Endothelial cell of umbilical vein (primary cell): Measurements from ENCODE around the gene CDC42BPB. TPM values are rescaled to one million over a fixed set of nuclear protein-coding genes. Genes with fewer than 3 reads are reported as not detected.

Experiments used
- BruUV-seq: library from RNA; stranded (reverse); fragments of 400-500 nt; replicated peaks from 2 replicates; lab custom pipeline; 2021; lab: Mats Ljungman, UMichigan
- CTCF ChIA-PET: fragments of 300-600, 350-600 bp; sonication (Branson Sonifier 250); formaldehyde crosslinking; loops from one replicate; lab custom pipeline; 2021; ENCODE audit warnings: antibody characterized with exemption, inconsistent platforms; lab: Charles Lee
- POLR2A ChIA-PET: fragments of 300-600, 350-600 bp; sonication (Branson Sonifier 250); formaldehyde crosslinking; loops from one replicate; lab custom pipeline; 2021; ENCODE audit warnings: antibody characterized with exemption, inconsistent platforms; lab: Charles Lee
- DNase-seq: peaks from one replicate; pipeline ENCODE4 v3.0.0-alpha.2; 2011; ENCODE audit warnings: low read depth, low spot score
- FAIRE-seq: peaks from 2 replicates; lab custom pipeline; 2011; peaks lifted over from hg19 to GRCh38; lab: Jason Lieb, UNC
- H2AFZ ChIP-seq: 2 replicates; pipeline ENCODE4 v1.6.0; 2012; ENCODE audit warnings: low read depth, low read length, control low read depth, inconsistent platforms
- H3K27ac ChIP-seq: 2 replicates; pipeline ENCODE4 v1.5.1; 2011; ENCODE audit warnings: low read depth, mild to moderate bottlenecking, control low read depth, low read length, moderate library complexity; ENCODE audit not compliant: insufficient read depth
- H3K27me3 ChIP-seq, 2 experiments: 2 replicates each; pipeline versions ENCODE4 v1.6.0 to v1.6.1; 2011; ENCODE audit warnings: low read length in 2 of 2, mixed read lengths in 1 of 2; ENCODE audit not compliant: control insufficient read depth in 2 of 2, insufficient read depth in 2 of 2
- H3K36me3 ChIP-seq, 2 experiments: 2 replicates in 1 of 2; 3 replicates in 1 of 2; pipeline ENCODE4 v1.5.1; 2011; ENCODE audit warnings: low read length in 2 of 2, mild to moderate bottlenecking in 1 of 2, moderate library complexity in 1 of 2; ENCODE audit not compliant: control insufficient read depth in 2 of 2, insufficient read depth in 2 of 2; ENCODE audit errors: extremely low read depth in 1 of 2
- H3K4me1 ChIP-seq: 3 replicates; pipeline ENCODE4 v1.5.1; 2011; ENCODE audit warnings: mild to moderate bottlenecking, low read length; ENCODE audit not compliant: control insufficient read depth, insufficient read depth; ENCODE audit errors: extremely low read depth
- H3K4me2 ChIP-seq: 2 replicates; pipeline ENCODE4 v1.6.1; 2011; ENCODE audit warnings: low read length, control low read depth, mixed read lengths; ENCODE audit not compliant: insufficient read depth
- H3K4me3 ChIP-seq, 3 experiments: fragments of 200-600 bp in 1 of 3; sonication (generic), shearing (Covaris generic) in 1 of 3; replicated peaks in 1 of 3; 2 replicates each; pipeline ENCODE4 v1.5.1; 2011 to 2016; ENCODE audit warnings: control low read depth in 3 of 3, low read length in 3 of 3, mild to moderate bottlenecking in 2 of 3, inconsistent platforms in 1 of 3, low read depth in 1 of 3, moderate library complexity in 1 of 3; ENCODE audit not compliant: insufficient read depth in 1 of 3
- H3K79me2 ChIP-seq: 2 replicates; pipeline ENCODE4 v1.6.0; 2012; ENCODE audit warnings: low read length, inconsistent platforms; ENCODE audit not compliant: control insufficient read depth, insufficient read depth
- H3K9ac ChIP-seq: replicated peaks from 2 replicates; pipeline ENCODE3; 2011; ENCODE audit warnings: low read length, control low read depth; ENCODE audit not compliant: insufficient read depth; ENCODE audit errors: extremely low read depth
- H3K9me1 ChIP-seq: replicated peaks from 3 replicates; pipeline ENCODE4 v1.6.0; 2011; ENCODE audit warnings: mild to moderate bottlenecking, low read length; ENCODE audit not compliant: control insufficient read depth, insufficient read depth; ENCODE audit errors: extremely low read depth
- H3K9me3 ChIP-seq: replicated peaks from 2 replicates; pipeline ENCODE4 v1.5.1; 2012; ENCODE audit warnings: low read length, inconsistent platforms; ENCODE audit not compliant: control insufficient read depth, insufficient read depth
- H4K20me1 ChIP-seq: replicated peaks from 2 replicates; pipeline ENCODE3; 2011; ENCODE audit warnings: mild to moderate bottlenecking, low read length; ENCODE audit not compliant: control insufficient read depth, insufficient read depth; ENCODE audit errors: extremely low read depth
- EZH2 ChIP-seq: IDR thresholded peaks from 2 replicates; pipeline ENCODE4 v1.6.1; 2012; ENCODE audit warnings: borderline replicate concordance, low read depth, mild to moderate bottlenecking, moderate library complexity, low read length, inconsistent platforms; ENCODE audit not compliant: severe bottlenecking
- FOS ChIP-seq: IDR thresholded peaks from 2 replicates; pipeline ENCODE4 v1.6.1; 2011; ENCODE audit warnings: mild to moderate bottlenecking, low read length, moderate library complexity, borderline replicate concordance; ENCODE audit not compliant: insufficient read depth
- GATA2 ChIP-seq: IDR thresholded peaks from 2 replicates; pipeline ENCODE4 v1.7.0; 2011; ENCODE audit warnings: low read depth, mild to moderate bottlenecking, moderate library complexity, mixed read lengths, low read length; ENCODE audit not compliant: insufficient read length, insufficient read depth
- JUN ChIP-seq: IDR thresholded peaks from 2 replicates; pipeline ENCODE4 v1.6.1; 2011; ENCODE audit warnings: borderline replicate concordance, low read depth; ENCODE audit not compliant: insufficient read length, insufficient read depth
- MYC ChIP-seq: IDR thresholded peaks from one replicate; pipeline ENCODE4 v1.6.1; 2011; ENCODE audit warnings: mild to moderate bottlenecking, low read depth, low read length
- POLR2A ChIP-seq: IDR thresholded peaks from 2 replicates; pipeline ENCODE4 v1.6.1; 2012; ENCODE audit warnings: low read depth, mild to moderate bottlenecking, control low read depth, low read length
- POLR2AphosphoS5 ChIP-seq: IDR thresholded peaks from 2 replicates; pipeline ENCODE4 v1.6.1; 2012; ENCODE audit warnings: low read depth, mild to moderate bottlenecking, control low read depth, low read length, moderate library complexity; ENCODE audit not compliant: insufficient read depth
- dilution Hi-C: fragments of 300-500 bp; cut with MboI; formaldehyde crosslinking; loops from one replicate; pipeline ENCODE4 v1.15.0; 2019; ENCODE audit warnings: low sequenced_read_pairs; ENCODE audit not compliant: extremely low pct_ligation_motif_present
- intact Hi-C: fragments of 100-400 bp; cut with micrococcal nuclease; formaldehyde crosslinking; loops from one replicate; pipeline ENCODE4 v1.10.0; 2022
- polyA plus RNA-seq, 4 experiments: library from polyadenylated mRNA; depleted of rRNA in 3 of 4; stranded (reverse) in 3 of 4; unstranded in 1 of 4; fragments of >200 nt; gene quantifications; 2 replicates each; pipeline versions ENCODE4 v1.2.1 to v1.2.3, GENCODE V29; 2011 to 2012; ENCODE audit warnings: missing spikeins in 1 of 4
- total RNA-seq: library from RNA; stranded (reverse); gene quantifications from 2 replicates; pipeline ENCODE4 v1.2.3, GENCODE V29; 2021
- TF ChIP-seq, protein P1 (sequence below), 2 donors: IDR thresholded peaks; 1 replicate in 1 of 2; 2 replicates in 1 of 2; pipeline ENCODE4 v1.5.1; 2011; ENCODE audit warnings: low read length in 2 of 2, mild to moderate bottlenecking in 2 of 2, moderate library complexity in 2 of 2, control low read depth in 1 of 2, inconsistent platforms in 1 of 2, low read depth in 1 of 2; ENCODE audit not compliant: insufficient read depth in 1 of 2; ENCODE audit errors: extremely low read depth in 1 of 2
- TF ChIP-seq, protein P2 (sequence below): IDR thresholded peaks from 2 replicates; pipeline ENCODE4 v1.6.1; 2011; ENCODE audit not compliant: insufficient read depth, insufficient read length

The CDC42BPB gene
- total and polyA plus RNA-seq, 2 donors (not counting 3 experiments of a cell fraction or from before 2014, with no cell fraction given): 82.6 to 131 TPM

DNA sequence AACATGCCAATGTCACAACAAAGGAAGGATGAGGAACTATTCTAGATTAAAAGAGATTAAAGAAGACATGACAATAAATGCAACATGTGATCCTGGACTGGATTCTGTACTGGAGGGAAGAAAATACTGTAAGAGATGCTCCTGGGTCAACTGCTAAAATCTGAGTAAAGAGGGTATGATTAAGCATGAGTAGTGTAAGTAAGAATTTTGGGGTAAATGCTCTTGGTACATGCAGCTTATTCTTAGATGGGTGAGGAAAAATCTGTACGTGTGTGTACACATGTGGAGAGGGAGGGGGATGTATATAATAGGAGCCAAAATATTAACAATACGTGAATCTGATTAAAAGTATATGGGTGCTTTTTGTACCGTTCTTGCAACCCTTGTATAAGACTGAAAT lies 66.0 kb downstream of the CDC42BPB start:
- H3K9ac ChIP-seq: no peak overlapping the region
- ChIA-PET CTCF (no interaction called here), POLR2A (no interaction called here)
- no TSS peak for BruUV-seq
- H3K27ac ChIP-seq: no peak overlapping the region
- no peak overlapping the region for H3K4me2 ChIP-seq
- FAIRE-seq (no peak), DNase-seq (no peak)
- H3K79me2 ChIP-seq: peaks cover 35% of the 10 kb centered on the region
- peaks cover 12% of the 10 kb centered on the region for H3K4me1 ChIP-seq
- H2AFZ ChIP-seq: no peak overlapping the region
- H3K9me1 ChIP-seq: no peaks in the 10 kb centered on the region
- H3K4me3 ChIP-seq: no peak overlapping the region
- no peaks in the 10 kb centered on the region for H3K9me3 ChIP-seq
- peaks cover 0 to 17% of the 10 kb centered on the region in 2 experiments for H3K36me3 ChIP-seq
- TF ChIP-seq, protein P1, sequence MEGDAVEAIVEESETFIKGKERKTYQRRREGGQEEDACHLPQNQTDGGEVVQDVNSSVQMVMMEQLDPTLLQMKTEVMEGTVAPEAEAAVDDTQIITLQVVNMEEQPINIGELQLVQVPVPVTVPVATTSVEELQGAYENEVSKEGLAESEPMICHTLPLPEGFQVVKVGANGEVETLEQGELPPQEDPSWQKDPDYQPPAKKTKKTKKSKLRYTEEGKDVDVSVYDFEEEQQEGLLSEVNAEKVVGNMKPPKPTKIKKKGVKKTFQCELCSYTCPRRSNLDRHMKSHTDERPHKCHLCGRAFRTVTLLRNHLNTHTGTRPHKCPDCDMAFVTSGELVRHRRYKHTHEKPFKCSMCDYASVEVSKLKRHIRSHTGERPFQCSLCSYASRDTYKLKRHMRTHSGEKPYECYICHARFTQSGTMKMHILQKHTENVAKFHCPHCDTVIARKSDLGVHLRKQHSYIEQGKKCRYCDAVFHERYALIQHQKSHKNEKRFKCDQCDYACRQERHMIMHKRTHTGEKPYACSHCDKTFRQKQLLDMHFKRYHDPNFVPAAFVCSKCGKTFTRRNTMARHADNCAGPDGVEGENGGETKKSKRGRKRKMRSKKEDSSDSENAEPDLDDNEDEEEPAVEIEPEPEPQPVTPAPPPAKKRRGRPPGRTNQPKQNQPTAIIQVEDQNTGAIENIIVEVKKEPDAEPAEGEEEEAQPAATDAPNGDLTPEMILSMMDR (IDR thresholded peaks at IDR 0.05; ENCODE audit: extremely low read depth in 1 of 2, insufficient read depth in 1 of 2, low read depth in 1 of 2, low read length in 2 of 2): no peak
- no peak for TF ChIP-seq GATA2
- TF ChIP-seq MYC: no peak
- TF ChIP-seq JUN: no peak
- TF ChIP-seq FOS: no peak
- no peak for TF ChIP-seq EZH2
- TF ChIP-seq, protein P2, sequence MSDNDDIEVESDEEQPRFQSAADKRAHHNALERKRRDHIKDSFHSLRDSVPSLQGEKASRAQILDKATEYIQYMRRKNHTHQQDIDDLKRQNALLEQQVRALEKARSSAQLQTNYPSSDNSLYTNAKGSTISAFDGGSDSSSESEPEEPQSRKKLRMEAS: no peak
- TF ChIP-seq POLR2A: no peak
- TF ChIP-seq POLR2AphosphoS5: no peak
- H3K27me3 ChIP-seq: no peaks in the 10 kb centered on the region
- H4K20me1 ChIP-seq: no peaks in the 10 kb centered on the region
- dilution Hi-C loops (no loop called here), intact Hi-C loops (no loop called here)
